PFSK-1 (cell line): ENCODE measurements around the gene HEMGN.

Experiments used
- FOXP2 ChIP-seq: optimal IDR thresholded peaks from 2 replicates; pipeline ENCODE3; 2011; ENCODE audit warnings: borderline replicate concordance, control low read depth, inconsistent platforms; ENCODE audit not compliant: insufficient read depth; ENCODE audit errors: extremely low read length, extremely low read depth
- POLR2AphosphoS5 ChIP-seq: IDR thresholded peaks from 2 replicates; pipeline ENCODE4 v1.6.1; 2012; ENCODE audit warnings: low read depth, mild to moderate bottlenecking, control low read depth, low read length, moderate library complexity
- REST ChIP-seq, 2 experiments: IDR thresholded peaks; 2 replicates each; pipeline versions ENCODE4 v1.6.1 to v1.8.0; 2011 to 2012; ENCODE audit warnings: low read depth in 2 of 2, low read length in 2 of 2, control low read depth in 1 of 2, inconsistent platforms in 1 of 2, mild to moderate bottlenecking in 1 of 2, moderate library complexity in 1 of 2; ENCODE audit not compliant: insufficient read depth in 1 of 2
- SIN3A ChIP-seq: IDR thresholded peaks from 2 replicates; pipeline ENCODE4 v1.6.1; 2012; ENCODE audit warnings: mild to moderate bottlenecking, low read length, moderate library complexity, borderline replicate concordance; ENCODE audit not compliant: insufficient read depth
- TAF1 ChIP-seq: IDR thresholded peaks from 2 replicates; pipeline ENCODE4 v1.6.1; 2012; ENCODE audit warnings: low read length, control low read depth, borderline replicate concordance; ENCODE audit not compliant: insufficient read depth

HEMGN gene

GRCh38 chr9:97904725-97905124 lies 33.2 kb downstream of the HEMGN start:
- TF ChIP-seq TAF1 (no peak), SIN3A (no peak), REST (IDR thresholded peaks at IDR 0.05; ENCODE audit: insufficient read depth in 1 of 2, low read depth in 2 of 2, low read length in 2 of 2) (no peak), POLR2AphosphoS5 (no peak), FOXP2 (no peak)

- TF ChIP-seq TAF1 = no peak
Observed at GRCh38 chr9:97903177-97903576, 34.8 kb downstream of the HEMGN start.

DNA sequence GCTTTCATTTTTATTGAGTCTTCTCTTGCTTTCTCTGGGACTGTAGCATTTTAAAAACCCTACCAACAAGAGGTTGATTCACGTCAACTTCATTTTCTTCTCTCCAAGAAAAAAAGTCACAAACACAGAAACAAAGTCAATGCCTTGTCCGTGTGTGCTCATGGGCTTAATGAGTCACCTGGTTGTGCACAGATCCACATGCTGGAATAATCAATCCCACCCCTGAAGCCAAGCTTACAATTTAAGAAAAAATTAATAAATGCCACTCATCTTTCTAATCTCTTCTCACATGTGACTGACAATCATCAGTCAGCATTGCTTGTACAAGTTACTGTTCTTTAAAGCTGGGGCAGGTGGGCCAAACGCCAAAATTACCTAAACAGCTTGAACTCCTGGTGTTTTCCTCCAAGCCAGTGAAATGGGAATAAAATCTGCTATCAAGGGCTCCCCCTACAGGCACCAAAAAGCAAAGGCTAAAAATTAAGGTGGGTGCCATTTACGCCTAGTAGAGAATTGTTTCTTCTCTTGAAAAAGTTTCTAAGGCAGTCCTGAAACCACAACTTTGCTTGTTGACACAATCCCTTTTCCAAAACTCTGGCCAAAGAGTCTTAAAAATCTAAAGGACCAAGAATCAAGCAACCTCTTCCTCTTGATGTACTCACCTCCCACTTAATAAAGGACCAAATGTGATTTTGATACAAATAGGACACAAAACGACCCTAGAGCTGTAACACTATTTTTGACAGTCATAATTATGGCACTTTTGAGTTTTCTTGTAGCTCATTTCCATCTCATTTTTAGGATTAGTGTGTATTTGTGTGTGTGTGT lies 37.0 kb downstream of the HEMGN start:
- TF ChIP-seq TAF1 = no peak
- TF ChIP-seq SIN3A = no peak
- TF ChIP-seq FOXP2 = no peak
- no peak for TF ChIP-seq REST (IDR thresholded peaks at IDR 0.05; ENCODE audit: insufficient read depth in 1 of 2, low read depth in 2 of 2, low read length in 2 of 2)
- TF ChIP-seq POLR2AphosphoS5 = no peak

- TF ChIP-seq SIN3A = no peak
- no peak for TF ChIP-seq REST (IDR thresholded peaks at IDR 0.05; ENCODE audit: insufficient read depth in 1 of 2, low read depth in 2 of 2, low read length in 2 of 2)
- TF ChIP-seq TAF1 = no peak
- TF ChIP-seq FOXP2 = no peak
- TF ChIP-seq POLR2AphosphoS5 = no peak
Observed at GRCh38 chr9:97900103-97900737, 37.8 kb downstream of the HEMGN start.

GRCh38 chr9:97895695-97896332 lies 42.2 kb downstream of the HEMGN start:
- TF ChIP-seq TAF1 (no peak), POLR2AphosphoS5 (no peak)

- no peak for TF ChIP-seq POLR2AphosphoS5
- TF ChIP-seq TAF1 = no peak
- TF ChIP-seq SIN3A = no peak
- no peak for TF ChIP-seq FOXP2
- no peak for TF ChIP-seq REST (IDR thresholded peaks at IDR 0.05; ENCODE audit: insufficient read depth in 1 of 2, low read depth in 2 of 2, low read length in 2 of 2)
Observed at GRCh38 chr9:97895211-97895610, 42.8 kb downstream of the HEMGN start.
